GM06990 (cell line): Measurements from ENCODE around the gene PSMG4.
A peak's percentile ranks its signal among the peaks of the same experiment; 100 is the strongest.

Experiments
- DNase-seq: peaks from one replicate; pipeline ENCODE4 v3.0.0-alpha.2; 2011; ENCODE audit not compliant: insufficient read length; ENCODE audit errors: extremely low read depth
- H3K27me3 ChIP-seq: replicated peaks from 2 replicates; pipeline ENCODE4 v1.6.0; 2011; ENCODE audit warnings: low read length; ENCODE audit not compliant: control insufficient read depth, insufficient read depth
- H3K36me3 ChIP-seq: 2 replicates; pipeline ENCODE4 v1.5.1; 2011; ENCODE audit warnings: low read length; ENCODE audit not compliant: control insufficient read depth, insufficient read depth
- H3K4me3 ChIP-seq: replicated peaks from 2 replicates; pipeline ENCODE4 v1.5.1; 2011; ENCODE audit warnings: low read depth, mild to moderate bottlenecking, control low read depth, low read length
- CTCF ChIP-seq: IDR thresholded peaks from 2 replicates; pipeline ENCODE4 v1.5.1; 2011; ENCODE audit warnings: low read length, control low read depth, mild to moderate bottlenecking, inconsistent platforms; ENCODE audit not compliant: insufficient read depth, poor library complexity, severe bottlenecking

The PSMG4 gene

GRCh38 chr6:3259491-3259958 is 778 bp downstream of the PSMG4 start:
- no peak for TF ChIP-seq CTCF
- Histone ChIP-seq H3K27me3 (no peaks in the 10 kb centered on the region), H3K36me3 (peaks cover 10% of the 10 kb centered on the region), H3K4me3 (peak overlapping the region; percentile 88)
- DNase-seq: peak; percentile 57

- H3K4me3 ChIP-seq: peak overlapping the region; percentile 18; the same call in 1 of the 2 replicates
- DNase-seq: no peak
- no peak for TF ChIP-seq CTCF
- peaks cover 12% of the 10 kb centered on the region for H3K36me3 ChIP-seq
- no peaks in the 10 kb centered on the region for H3K27me3 ChIP-seq
Observed at GRCh38 chr6:3260296-3260695, 1.5 kb downstream of the PSMG4 start.

- no peaks in the 10 kb centered on the region for H3K27me3 ChIP-seq
- no peak overlapping the region for H3K4me3 ChIP-seq
- DNase-seq: no peak
- H3K36me3 ChIP-seq: peaks cover 12% of the 10 kb centered on the region
- TF ChIP-seq CTCF: no peak
Observed at GRCh38 chr6:3260772-3261517, 2.2 kb downstream of the PSMG4 start.

- no peaks in the 10 kb centered on the region for H3K27me3 ChIP-seq
- H3K36me3 ChIP-seq: peaks cover 15% of the 10 kb centered on the region
- no peak for DNase-seq
- TF ChIP-seq CTCF: no peak
- no peak overlapping the region for H3K4me3 ChIP-seq
Observed at GRCh38 chr6:3261518-3261820, 2.7 kb downstream of the PSMG4 start.

GRCh38 chr6:3261921-3262320 is 3.2 kb downstream of the PSMG4 start:
- TF ChIP-seq CTCF: no peak
- DNase-seq: no peak
- Histone ChIP-seq H3K36me3 (peaks cover 15% of the 10 kb centered on the region), H3K27me3 (no peaks in the 10 kb centered on the region), H3K4me3 (no peak overlapping the region)

- no peak for DNase-seq
Observed at GRCh38 chr6:3263096-3263495, 4.3 kb downstream of the PSMG4 start.

More at GRCh38 chr6:3263096-3263495, 4.3 kb downstream of the PSMG4 start:
- Histone ChIP-seq H3K4me3 (no peak overlapping the region), H3K27me3 (no peaks in the 10 kb centered on the region), H3K36me3 (peaks cover 15% of the 10 kb centered on the region)
- TF ChIP-seq CTCF: no peak
